HG03066 (cell line): ENCODE measurements around the gene ZNF74.

ENCODE experiments used
- ATAC-seq: cut with Tn5 transposase; IDR thresholded peaks from one replicate; pipeline ENCODE4 v1.9.1; 2021; ENCODE audit warnings: low read depth; ENCODE audit not compliant: unreplicated experiment

ZNF74 gene

GRCh38 chr22:20418211-20418788 is 24.3 kb downstream of the ZNF74 start:
- ATAC-seq: no peak

DNA sequence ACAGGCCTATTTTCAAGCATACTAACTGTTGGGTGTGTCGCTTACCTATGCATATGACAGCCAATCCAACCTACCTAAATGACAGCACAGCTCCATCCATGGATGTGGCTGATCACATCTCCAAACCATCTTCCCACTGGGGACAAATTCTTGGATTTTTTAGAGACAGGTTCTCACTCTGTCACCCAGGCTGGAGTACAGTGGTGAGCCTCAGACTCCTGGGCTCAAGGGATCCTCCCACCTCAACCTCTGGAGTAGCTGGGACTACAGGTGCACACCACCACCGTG is 25.7 kb downstream of the ZNF74 start:
- ATAC-seq: no peak

GRCh38 chr22:20420157-20420842 is 26.3 kb downstream of the ZNF74 start:
- ATAC-seq: no peak

DNA sequence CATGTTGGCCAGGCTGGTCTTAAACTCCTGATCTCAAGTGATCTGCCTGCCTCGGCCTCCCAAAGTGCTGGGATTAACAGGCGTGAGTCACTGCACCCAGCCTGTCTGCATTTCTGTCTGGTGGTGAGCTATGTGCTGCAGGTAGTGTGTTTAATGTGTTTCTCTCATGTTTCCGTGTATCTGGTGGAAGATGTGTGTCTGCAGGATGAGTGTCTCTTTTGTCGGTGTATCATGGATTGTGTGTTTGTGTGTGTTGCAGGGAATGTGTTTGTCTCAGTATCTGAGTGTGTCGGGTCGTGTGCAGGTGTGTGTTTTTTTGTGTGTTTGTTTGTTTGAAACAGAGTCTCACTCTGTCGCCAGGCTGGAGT is 27.5 kb downstream of the ZNF74 start:
- no peak for ATAC-seq

DNA sequence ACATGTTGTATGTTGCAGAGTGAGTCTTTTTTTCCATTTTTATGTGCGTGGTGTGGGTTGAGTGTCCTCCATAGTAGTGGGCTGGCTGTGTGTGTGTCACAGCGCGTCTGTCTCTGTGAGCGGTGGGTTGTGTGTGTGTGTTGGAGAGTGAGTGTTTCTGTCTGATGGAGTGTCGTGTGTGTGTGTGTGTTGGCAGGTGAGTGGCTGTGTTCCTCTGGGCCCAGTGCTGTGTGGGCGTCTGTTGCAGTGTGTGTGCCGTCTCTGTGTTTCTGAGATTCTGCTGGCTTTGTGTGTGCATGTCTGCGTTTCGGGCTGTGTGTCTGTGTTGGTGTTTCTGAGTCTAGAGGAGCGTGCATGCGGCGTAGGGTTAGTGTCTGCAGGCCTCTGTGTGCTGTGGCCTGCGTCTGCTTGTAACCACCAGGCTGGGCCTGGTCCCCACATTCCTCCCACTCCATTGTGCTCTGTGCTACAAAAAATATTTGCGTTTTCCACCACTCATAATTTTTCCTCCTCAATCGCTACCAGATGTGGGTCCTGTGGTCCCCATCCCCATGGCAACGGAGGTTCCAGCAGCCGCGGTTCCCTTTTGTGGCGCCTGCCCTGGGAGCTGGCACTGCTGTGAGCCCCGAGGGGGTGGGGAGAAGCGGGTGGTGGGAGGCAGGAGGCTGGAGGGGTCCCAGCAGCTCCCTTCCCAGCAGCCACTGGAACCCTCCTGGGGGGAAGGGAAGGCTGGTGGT is 28.5 kb downstream of the ZNF74 start:
- ATAC-seq: no peak

- ATAC-seq: no peak
These were observed 29.3 kb downstream of the ZNF74 start for GRCh38 chr22:20423008-20423905.

GRCh38 chr22:20423906-20424551 is 30.1 kb downstream of the ZNF74 start:
- ATAC-seq: no peak

- ATAC-seq: no peak
These were observed 30.6 kb downstream of the ZNF74 start for GRCh38 chr22:20424568-20424931.

- ATAC-seq: no peak
These were observed 31.1 kb downstream of the ZNF74 start for GRCh38 chr22:20424932-20425565.

- no peak for ATAC-seq
These were observed 31.8 kb downstream of the ZNF74 start for GRCh38 chr22:20425566-20426258.

DNA sequence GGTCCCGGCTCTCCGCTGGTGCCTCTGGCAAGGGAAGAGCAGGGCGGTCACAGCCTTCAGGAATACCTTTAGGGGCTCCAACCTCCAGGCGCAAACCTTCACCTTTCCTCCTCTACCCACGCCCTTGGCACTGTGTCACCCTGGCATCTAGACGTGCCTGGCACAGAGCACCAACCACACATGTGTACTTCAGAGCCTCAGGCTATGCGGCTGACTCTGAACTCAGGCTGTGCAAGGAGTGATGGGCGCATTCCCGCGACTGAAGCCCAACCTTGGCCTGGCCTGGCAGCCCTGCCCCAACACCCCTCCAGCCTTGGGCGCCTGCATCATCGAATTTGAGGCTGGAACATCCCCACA is 32.3 kb downstream of the ZNF74 start:
- ATAC-seq: no peak

DNA sequence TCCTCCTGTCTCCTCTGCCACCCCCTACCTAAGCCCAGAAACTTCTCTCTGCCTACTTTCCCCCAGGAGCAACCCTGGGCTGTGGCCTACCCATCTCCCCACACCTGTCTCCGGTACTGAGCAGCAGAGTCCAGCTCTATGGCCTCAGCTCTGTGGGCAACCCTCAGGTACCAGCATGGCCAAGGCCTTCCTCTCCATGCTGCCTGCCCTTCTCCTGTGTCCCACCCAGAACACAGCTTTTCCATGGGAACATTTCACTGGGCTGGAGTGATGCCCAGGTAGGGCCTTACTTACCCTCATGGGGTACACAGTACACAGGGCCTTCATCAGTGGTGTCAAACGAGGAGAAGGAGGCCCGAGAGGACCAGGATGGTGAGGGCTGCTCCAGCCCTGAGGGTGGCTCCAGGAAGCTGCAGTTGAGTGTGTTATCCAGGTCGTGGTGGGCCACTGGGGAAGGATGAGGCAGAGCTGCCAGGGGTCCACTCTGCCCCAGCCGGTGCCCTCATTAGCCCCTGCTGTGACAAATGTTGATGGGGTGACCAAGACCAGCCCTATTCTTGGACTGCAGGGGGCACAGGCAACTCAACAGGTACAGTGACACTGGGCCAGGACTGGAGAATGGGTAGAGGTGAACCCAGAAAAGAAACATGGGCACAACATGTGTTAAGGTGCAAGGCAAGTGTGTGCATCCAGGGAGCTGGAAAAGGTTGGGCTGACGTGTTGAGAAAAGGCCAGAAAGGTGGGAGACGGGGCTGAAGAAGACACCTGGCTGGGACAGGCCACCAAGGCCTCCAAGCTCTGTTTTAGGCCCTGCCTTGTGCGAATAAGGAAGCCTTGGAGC is 33.4 kb downstream of the ZNF74 start:
- no peak for ATAC-seq

DNA sequence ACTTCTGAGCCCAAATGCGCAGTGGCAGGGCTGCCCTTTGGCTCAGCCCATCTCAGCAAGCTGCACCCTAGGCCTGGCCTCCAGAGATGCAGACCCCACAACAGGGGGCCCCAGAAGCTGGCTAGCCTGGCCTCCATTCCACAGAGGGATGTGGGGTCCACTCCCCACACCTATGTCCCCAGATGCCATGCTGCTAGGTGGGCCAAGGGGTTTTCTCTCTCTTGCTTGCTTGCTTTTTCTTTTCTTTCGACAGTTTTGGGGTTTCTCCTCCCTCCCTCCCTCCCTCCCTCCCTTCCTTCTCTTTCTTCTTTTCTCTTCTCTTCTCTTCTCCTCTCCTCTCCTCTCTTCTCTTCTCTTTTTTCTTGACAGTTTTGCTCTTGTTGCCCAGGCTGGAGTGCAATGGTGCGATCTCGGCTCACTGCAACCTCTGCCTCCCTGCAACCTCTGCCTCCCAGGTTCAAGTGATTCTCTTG is 34.0 kb downstream of the ZNF74 start:
- no peak for ATAC-seq

- ATAC-seq: no peak
These were observed 34.7 kb downstream of the ZNF74 start for GRCh38 chr22:20428496-20429253.

- no peak for ATAC-seq
These were observed 35.5 kb downstream of the ZNF74 start for GRCh38 chr22:20429254-20430100.

DNA sequence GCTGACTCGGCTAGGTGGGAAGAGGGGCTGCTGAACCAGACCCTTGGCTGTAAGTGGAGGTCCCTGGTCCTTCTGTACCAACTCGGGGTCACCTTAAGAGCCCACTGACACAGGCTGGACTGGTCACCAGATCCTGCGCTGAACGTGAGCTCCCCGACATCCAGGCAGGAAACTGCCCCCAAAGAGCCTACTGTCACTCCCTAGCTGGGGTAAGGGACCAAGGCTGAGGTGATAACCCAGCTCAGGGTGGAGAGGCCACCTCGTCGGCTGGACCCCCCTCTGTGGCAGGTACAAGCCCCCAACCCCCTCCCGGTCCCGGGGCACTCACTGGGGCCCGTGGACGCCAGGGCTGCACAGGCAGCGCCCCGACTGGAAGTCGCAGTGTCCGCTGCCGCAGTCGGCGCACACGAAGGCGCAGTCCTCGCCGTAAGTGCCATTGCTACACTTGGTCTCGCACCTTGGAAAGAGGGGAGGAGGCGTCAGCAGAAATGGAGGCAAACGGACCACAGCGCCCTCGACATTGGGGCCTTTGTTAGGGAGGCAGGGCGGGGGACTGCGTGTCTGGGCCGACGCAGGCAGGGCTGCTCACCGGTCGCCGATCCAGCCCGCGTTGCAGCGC is 36.3 kb downstream of the ZNF74 start:
- no peak for ATAC-seq
